Pons (tissue), 1 donor: ENCODE results near the gene IQCE.
"Not testable (repeated sequence)": the region's sequence is repeated elsewhere in the genome, so short reads cannot be mapped to it uniquely, and the experiment has no call there.

Experiments
- DNase-seq: peaks from one replicate; pipeline ENCODE4 v3.0.0-alpha.2; 2016; ENCODE audit warnings: low spot score

Gene IQCE

GRCh38 chr7:2555121-2556052, 3.4 kb upstream of the IQCE start, which contains the start of gene BRAT1:
Gene BRAT1 (minus strand): TSS chr7:2555524. CDS start chr7:2554431, 1,093 bp downstream.
- peak; percentile 89 for DNase-seq

GRCh38 chr7:2559283-2559950, 638 bp downstream of the IQCE start:
- DNase-seq: no peak

DNA sequence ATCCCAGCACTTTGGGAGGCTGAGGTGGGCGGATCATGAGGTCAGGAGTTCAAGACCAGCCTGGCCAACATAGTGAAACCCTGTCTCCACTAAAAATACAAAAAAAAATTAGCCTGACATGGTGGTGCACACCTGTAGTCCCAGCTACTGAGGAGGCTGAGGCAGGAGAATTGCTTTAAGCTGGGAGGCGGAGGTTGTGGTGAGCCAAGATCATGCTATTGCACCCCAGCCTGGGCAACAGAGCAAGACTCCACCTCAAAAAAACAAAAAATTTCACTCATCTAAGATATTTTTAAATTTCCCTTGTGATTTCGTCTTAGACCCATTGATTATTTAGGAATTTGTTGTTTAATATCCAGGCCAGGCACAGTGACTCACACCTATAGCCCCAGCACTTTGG, 5.2 kb downstream of the IQCE start:
- not testable (repeated sequence) for DNase-seq

- DNase-seq: no peak
These were observed 6.3 kb downstream of the IQCE start for GRCh38 chr7:2564970-2565540.

DNA sequence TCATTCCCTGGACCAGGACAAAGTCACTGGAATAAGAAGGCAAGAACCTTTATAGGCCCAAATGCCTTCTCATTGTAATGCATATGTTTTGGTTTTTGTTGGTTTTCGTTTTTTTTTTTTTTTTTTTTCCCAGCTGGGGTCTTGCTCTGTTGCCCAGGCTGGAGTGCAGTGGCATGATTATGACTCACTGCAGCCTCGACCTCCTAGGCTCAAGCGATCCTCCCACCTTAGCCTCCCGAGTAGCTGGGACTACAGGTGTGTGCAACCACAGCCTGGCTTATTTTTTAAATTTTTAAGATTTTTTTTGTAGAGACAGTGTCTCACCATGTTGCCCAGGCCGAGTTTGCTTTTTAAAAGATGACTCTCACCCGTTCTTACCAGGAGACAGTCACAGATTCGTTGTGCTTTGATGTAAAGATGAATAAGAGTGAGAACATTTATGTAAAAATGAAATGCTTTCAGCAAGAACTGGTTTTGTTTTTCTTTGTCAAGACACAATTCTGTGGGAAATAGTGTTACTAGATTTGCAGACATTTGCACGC, 7.6 kb downstream of the IQCE start:
- no peak for DNase-seq

GRCh38 chr7:2566890-2567678, 8.3 kb downstream of the IQCE start:
- DNase-seq: no peak

DNA sequence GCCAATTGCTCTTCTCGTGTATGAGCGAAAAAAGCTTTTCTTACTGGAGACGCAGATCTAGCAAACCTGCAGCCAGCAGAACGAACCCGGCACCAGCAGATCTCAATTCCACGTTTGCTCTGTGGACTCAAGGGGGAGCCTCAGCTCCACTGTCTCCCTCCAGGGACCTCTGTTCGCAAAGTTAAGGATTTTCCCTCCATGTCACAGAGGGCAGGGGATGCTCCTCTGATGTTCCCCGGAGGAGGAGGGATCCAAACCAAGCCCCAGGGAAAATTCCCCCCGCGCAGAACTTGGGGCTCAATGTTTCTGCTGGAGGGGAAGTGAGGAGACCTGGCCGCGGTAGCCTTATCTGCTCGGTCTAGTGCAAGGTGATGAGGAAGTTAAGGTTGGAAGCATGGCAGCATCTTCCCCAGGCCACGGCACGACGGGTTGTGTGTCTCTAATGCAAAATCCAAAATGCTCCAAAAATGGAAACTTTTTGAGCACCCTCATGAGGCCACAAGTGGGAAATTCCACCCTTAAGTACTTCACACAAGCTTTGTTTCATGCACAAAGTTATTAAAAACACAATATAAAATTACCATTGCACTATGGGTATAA, 9.0 kb downstream of the IQCE start:
- peak; percentile 58 for DNase-seq

- DNase-seq: no peak
These were observed 9.9 kb downstream of the IQCE start for GRCh38 chr7:2568521-2569223.

DNA sequence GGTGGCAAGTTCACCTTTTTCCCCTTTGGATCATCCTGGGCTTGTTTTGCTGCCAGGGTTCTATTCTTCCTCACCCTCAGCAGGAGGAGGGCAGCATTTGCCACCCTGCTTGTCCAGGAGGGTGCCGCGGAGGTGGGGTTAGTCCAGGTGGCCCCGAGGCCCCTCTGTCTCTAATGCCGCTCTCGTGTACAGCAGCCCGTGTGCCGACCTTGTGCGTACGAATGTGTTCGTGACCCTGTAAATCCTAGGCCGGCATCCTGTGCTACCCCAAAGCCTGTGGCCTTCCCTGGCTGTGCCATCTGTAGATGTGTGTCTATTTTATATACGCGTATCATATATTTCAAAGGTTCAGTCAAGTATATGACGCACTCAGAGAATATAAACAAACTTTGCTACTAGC, 10.6 kb downstream of the IQCE start:
- DNase-seq: no peak

GRCh38 chr7:2570021-2570420, 11.2 kb downstream of the IQCE start:
- DNase-seq: no peak

DNA sequence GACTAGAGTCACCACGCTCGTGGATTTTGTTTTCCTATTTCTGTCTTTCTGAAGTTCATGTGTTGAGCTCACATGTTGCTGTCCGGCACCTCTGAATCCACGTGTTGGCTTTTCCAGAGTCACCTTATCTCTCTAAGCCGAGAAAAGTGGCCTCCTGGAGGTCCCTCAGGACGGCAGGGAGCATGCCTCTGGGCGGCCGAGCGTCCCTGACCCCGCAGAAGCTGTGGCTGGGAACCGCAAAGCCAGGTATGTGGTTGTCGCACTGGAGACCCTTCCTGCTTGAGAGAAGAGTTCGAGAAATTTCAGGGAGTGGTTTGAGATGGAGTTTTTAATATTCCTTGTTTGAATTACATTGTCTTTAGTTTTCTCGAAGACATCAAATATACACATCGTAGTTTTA, 12.6 kb downstream of the IQCE start:
- no peak for DNase-seq

- no peak for DNase-seq
These were observed 13.5 kb downstream of the IQCE start for GRCh38 chr7:2572101-2572842.

GRCh38 chr7:2573761-2574160, 15.0 kb downstream of the IQCE start:
- DNase-seq: no peak

- DNase-seq: no peak
These were observed 16.4 kb downstream of the IQCE start for GRCh38 chr7:2575046-2575732.

DNA sequence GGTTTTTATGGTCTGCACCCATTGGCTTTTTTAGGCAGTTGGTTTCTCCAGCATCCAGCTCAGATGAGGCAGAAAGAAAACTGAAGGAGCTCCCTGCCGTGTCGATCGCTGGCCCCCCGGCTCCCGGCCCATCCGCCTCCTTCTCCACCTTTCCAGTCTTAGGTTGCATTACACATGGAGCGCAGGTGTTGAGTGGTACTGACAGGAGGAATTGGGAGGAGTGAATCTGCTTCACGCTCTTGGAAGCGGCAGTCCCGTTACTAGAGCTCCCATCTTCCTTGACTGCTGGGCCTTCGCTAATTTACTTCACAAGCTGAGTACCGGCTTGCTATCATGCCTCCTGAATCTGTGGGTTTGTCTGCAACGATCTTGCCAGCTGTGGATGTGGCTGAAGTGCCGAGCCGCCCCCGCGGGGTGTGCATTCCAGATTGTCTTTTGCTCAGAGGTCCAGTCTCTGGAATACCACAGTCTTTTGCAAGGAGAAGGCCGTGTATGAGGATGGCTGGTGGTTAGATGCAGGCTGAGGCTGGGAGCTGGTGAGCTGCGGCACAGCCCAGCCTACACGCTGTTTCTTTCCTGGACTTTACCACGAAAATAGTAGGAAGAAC, 17.1 kb downstream of the IQCE start:
- no peak for DNase-seq

GRCh38 chr7:2576742-2577491, 18.1 kb downstream of the IQCE start:
- no peak for DNase-seq

- DNase-seq: no peak
These were observed 19.3 kb downstream of the IQCE start for GRCh38 chr7:2577914-2578680.
